ENCODE measurements around the gene CLSTN1.
"Not testable (repeated sequence)": the region's sequence is repeated elsewhere in the genome, so short reads cannot be mapped to it uniquely, and the experiment has no call there.

CLSTN1 gene

GRCh38 chr1:9763914-9764313 is 59.9 kb downstream of the CLSTN1 start:
- Mint-ChIP-seq H3K4me3 (no peak overlapping the region), H3K36me3 (peaks cover 11% of the 10 kb centered on the region), H3K9me3 (no peaks in the 10 kb centered on the region), H3K27me3 (no peaks in the 10 kb centered on the region), H3K4me1 (peaks cover 18% of the 10 kb centered on the region), H3K27ac (peak overlapping the region; percentile 4)
- no peak for DNase-seq (ENCODE audit: low spot score in 2 of 2)
- ATAC-seq (ENCODE audit: low read depth), result no peak

DNA sequence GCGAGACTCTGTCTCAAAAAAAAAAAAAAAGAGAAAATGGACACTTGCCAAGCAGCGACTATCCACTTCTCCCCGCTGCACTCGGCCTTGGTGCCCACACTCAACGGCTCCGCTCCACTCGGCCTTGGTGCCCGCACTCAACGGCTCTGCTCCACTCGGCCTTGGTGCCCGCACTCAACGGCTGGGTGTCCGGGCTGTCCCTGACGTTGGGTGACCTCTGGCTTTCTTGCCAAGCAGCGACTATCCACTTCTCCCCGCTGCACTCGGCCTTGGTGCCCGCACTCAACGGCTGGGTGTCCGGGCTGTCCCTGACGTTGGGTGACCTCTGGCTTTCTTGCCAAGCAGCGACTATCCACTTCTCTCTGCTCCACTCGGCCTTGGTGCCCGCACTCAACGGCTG is 61.3 kb downstream of the CLSTN1 start:
- not testable (repeated sequence) for H3K9me3 Mint-ChIP-seq; ATAC-seq (ENCODE audit: low read depth); H3K27ac Mint-ChIP-seq; H3K27me3 Mint-ChIP-seq; DNase-seq (ENCODE audit: low spot score in 2 of 2); H3K4me3 Mint-ChIP-seq
- peaks cover 11% of the 10 kb centered on the region for H3K36me3 Mint-ChIP-seq
- peaks cover 12% of the 10 kb centered on the region for H3K4me1 Mint-ChIP-seq

GRCh38 chr1:9761855-9762254 is 61.9 kb downstream of the CLSTN1 start:
- Mint-ChIP-seq H3K9me3 (no peaks in the 10 kb centered on the region), H3K36me3 (peaks cover 11% of the 10 kb centered on the region), H3K4me1 (peaks cover 12% of the 10 kb centered on the region), H3K27ac (no peak overlapping the region), H3K4me3 (no peak overlapping the region), H3K27me3 (no peaks in the 10 kb centered on the region)
- no peak for ATAC-seq (ENCODE audit: low read depth)
- no peak for DNase-seq (ENCODE audit: low spot score in 2 of 2)

- H3K4me3 Mint-ChIP-seq, result no peak overlapping the region
- peak overlapping the region; percentile 35 for H3K27ac Mint-ChIP-seq
- ATAC-seq (ENCODE audit: low read depth) (no peak), DNase-seq (ENCODE audit: low spot score in 2 of 2) (no peak)
- no peaks in the 10 kb centered on the region for H3K9me3 Mint-ChIP-seq
- peaks cover 12% of the 10 kb centered on the region for H3K4me1 Mint-ChIP-seq
- no peaks in the 10 kb centered on the region for H3K27me3 Mint-ChIP-seq
- peaks cover 11% of the 10 kb centered on the region for H3K36me3 Mint-ChIP-seq
Measured at GRCh38 chr1:9760824-9761223, 62.9 kb downstream of the CLSTN1 start.

GRCh38 chr1:9759939-9760338 is 63.8 kb downstream of the CLSTN1 start:
- H3K9me3 Mint-ChIP-seq, result no peaks in the 10 kb centered on the region
- no peaks in the 10 kb centered on the region for H3K27me3 Mint-ChIP-seq
- no peak for DNase-seq (ENCODE audit: low spot score in 2 of 2)
- H3K4me3 Mint-ChIP-seq, result no peak overlapping the region
- no peak for ATAC-seq (ENCODE audit: low read depth)
- H3K27ac Mint-ChIP-seq, result no peak overlapping the region
- H3K36me3 Mint-ChIP-seq, result peaks cover 11% of the 10 kb centered on the region
- peaks cover 12% of the 10 kb centered on the region for H3K4me1 Mint-ChIP-seq

DNA sequence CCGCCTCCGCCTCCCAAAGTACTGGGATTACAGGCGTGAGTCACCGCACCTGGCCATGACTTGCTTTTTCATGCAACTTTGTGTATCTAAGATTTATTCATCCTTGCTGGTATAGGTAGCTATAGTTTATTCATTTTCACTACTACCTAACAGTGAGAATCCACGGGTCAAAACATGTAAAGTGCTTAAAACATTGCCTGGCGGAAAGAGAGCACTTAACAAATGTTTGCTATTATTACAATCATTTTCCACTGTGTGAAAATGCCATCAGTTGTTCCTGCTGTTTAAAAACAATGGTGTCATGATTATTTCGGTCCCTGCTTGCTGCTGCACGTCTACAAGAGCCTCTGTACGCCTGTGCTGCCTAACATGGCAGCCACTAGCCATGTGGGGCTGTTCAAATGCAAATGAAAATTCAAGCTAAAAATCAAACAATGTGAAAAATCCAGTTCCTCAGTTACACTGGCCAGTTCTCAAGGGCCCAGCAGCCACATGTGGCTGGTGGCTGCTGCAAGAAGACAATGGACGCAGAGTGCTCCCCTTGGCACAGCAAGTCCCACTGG is 65.1 kb downstream of the CLSTN1 start:
- Mint-ChIP-seq H3K4me1 (peaks cover 9% of the 10 kb centered on the region), H3K36me3 (peaks cover 8% of the 10 kb centered on the region), H3K27me3 (no peaks in the 10 kb centered on the region), H3K4me3 (no peak overlapping the region), H3K27ac (no peak overlapping the region), H3K9me3 (no peaks in the 10 kb centered on the region)
- DNase-seq (ENCODE audit: low spot score in 2 of 2) (no peak), ATAC-seq (ENCODE audit: low read depth) (no peak)

DNA sequence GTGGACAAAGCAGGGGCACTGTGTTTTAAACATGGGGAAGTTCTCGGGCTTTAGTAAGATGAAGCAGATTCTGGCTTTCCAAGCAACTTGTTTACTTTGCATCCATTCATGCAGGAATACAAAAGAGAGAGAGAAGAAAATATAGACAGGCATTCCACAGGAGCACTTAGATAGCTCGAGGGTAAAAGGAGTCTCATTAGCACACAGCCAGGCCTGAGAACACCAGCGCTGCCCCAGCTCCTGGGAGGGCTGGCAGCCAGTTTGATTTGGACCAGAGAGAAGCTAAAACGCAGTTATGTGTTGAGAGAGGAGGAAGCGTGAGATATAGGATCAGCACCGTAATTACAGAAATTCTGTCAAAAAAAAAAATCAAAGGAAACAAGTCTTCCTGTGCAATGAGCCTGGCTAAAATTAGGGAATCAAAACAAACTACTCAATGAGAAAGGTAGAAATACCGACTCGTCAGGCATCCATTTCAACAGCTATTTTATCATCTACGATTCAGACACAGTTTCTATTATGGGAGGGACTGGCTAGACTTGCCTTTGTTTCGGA is 68.2 kb downstream of the CLSTN1 start:
- ATAC-seq (ENCODE audit: low read depth) (no peak), DNase-seq (ENCODE audit: low spot score in 2 of 2) (no peak)
- Mint-ChIP-seq H3K9me3 (no peaks in the 10 kb centered on the region), H3K4me1 (no peaks in the 10 kb centered on the region), H3K36me3 (peaks cover 11% of the 10 kb centered on the region), H3K4me3 (no peak overlapping the region), H3K27me3 (no peaks in the 10 kb centered on the region), H3K27ac (no peak overlapping the region)

DNA sequence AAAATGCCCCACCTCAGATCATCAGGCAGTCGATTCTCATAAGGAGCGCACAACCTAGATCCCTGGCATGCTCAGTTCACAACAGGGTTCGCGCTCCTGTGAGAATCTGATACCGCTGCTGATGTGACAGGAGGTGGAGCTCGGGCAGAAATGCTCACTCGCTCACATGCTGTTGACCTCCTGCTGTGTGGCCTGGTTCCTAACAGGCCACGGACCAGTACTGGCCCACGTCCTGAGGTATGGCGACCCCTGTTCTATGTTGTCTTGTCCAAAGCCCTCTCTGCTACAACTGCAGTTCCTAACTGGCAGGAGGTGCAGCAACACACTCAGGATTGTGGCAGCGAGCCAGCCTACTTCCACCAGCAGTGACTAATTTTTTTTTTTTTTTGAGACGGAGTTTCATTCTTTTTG is 70.6 kb downstream of the CLSTN1 start:
- Mint-ChIP-seq H3K4me3 (no peak overlapping the region), H3K27me3 (no peaks in the 10 kb centered on the region), H3K36me3 (peaks cover 19% of the 10 kb centered on the region), H3K4me1 (no peaks in the 10 kb centered on the region), H3K27ac (no peak overlapping the region), H3K9me3 (no peaks in the 10 kb centered on the region)
- no peak for DNase-seq (ENCODE audit: low spot score in 2 of 2)
- no peak for ATAC-seq (ENCODE audit: low read depth)

- H3K9me3 Mint-ChIP-seq, result no peaks in the 10 kb centered on the region
- H3K4me3 Mint-ChIP-seq, result no peak overlapping the region
- ATAC-seq (ENCODE audit: low read depth), result no peak
- H3K27me3 Mint-ChIP-seq, result no peaks in the 10 kb centered on the region
- no peak overlapping the region for H3K27ac Mint-ChIP-seq
- no peak for DNase-seq (ENCODE audit: low spot score in 2 of 2)
- no peaks in the 10 kb centered on the region for H3K4me1 Mint-ChIP-seq
- H3K36me3 Mint-ChIP-seq, result peaks cover 21% of the 10 kb centered on the region
Measured at GRCh38 chr1:9751971-9752370, 71.8 kb downstream of the CLSTN1 start.

DNA sequence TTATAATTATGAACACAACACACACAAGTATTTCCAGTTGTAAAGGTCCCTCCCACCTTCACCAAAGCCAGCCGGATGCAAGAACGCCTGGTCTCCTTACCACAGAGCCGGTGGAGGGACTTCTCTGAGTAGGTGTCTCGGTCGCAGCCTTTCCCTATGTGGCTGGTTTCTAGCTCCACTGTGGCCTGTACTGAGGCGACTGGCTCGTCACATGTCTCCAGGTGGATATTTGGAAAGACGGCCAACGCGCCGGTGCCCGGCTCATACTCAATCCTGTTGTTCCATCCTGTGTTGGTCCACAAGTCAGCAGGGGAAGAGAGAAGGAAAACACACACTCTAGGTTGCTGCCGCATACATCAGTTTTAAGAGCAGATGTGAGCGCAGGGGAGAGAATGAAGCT is 74.4 kb downstream of the CLSTN1 start:
- no peaks in the 10 kb centered on the region for H3K4me1 Mint-ChIP-seq
- H3K4me3 Mint-ChIP-seq, result no peak overlapping the region
- ATAC-seq (ENCODE audit: low read depth), result no peak
- H3K27ac Mint-ChIP-seq, result no peak overlapping the region
- DNase-seq (ENCODE audit: low spot score in 2 of 2), result no peak
- no peaks in the 10 kb centered on the region for H3K27me3 Mint-ChIP-seq
- H3K36me3 Mint-ChIP-seq, result peaks cover 21% of the 10 kb centered on the region
- H3K9me3 Mint-ChIP-seq, result no peaks in the 10 kb centered on the region

GRCh38 chr1:9748391-9748790 is 75.4 kb downstream of the CLSTN1 start:
- not testable (repeated sequence) for H3K27me3 Mint-ChIP-seq; DNase-seq (ENCODE audit: low spot score in 2 of 2); ATAC-seq (ENCODE audit: low read depth); H3K9me3 Mint-ChIP-seq; H3K4me3 Mint-ChIP-seq; H3K4me1 Mint-ChIP-seq
- Mint-ChIP-seq H3K36me3 (peaks cover 25% of the 10 kb centered on the region), H3K27ac (peak overlapping the region; percentile 2)

DNA sequence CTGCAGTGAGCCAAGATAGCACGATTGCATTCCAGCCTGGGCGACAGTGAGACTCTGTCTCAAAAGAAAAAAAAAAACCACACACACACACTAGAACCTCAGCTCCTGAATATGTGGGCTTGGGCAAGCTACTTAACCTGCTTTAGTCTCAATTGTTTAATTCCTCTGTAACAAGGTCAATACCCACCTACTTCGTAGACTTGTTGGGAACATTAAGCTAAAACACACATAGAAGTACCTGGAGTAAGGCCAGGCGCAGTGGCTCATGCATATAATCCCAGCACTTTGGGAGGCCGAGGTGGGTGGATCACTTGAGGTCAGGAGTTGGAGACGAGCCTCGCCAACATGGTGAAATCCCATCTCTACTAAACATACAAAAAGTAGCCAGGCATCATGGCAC is 77.1 kb downstream of the CLSTN1 start:
- H3K4me1 Mint-ChIP-seq, result no peaks in the 10 kb centered on the region
- H3K9me3 Mint-ChIP-seq, result no peaks in the 10 kb centered on the region
- peaks cover 24% of the 10 kb centered on the region for H3K36me3 Mint-ChIP-seq
- no peak for DNase-seq (ENCODE audit: low spot score in 2 of 2)
- no peak for ATAC-seq (ENCODE audit: low read depth)
- no peak overlapping the region for H3K4me3 Mint-ChIP-seq
- H3K27ac Mint-ChIP-seq, result no peak overlapping the region
- no peaks in the 10 kb centered on the region for H3K27me3 Mint-ChIP-seq

DNA sequence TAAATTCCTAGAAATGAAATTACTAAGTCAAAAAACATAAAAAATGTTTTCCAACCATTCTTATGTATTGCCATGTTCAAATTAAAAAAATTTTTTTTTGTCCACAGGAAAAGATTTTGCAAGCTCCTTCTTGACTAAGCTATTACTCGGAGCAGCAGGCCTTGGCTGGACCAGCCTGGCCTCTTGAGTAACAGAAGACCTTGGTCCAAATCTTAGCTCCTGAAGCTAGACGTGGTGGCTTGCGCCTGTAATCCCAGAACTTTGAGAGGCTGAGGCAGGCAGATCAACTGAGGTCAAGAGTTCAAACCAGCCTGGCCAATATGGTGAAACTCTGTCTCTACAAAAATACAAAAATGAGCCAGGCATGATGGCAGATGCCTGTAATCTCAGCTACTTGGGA is 77.6 kb downstream of the CLSTN1 start:
- no peak for ATAC-seq (ENCODE audit: low read depth)
- Mint-ChIP-seq H3K36me3 (peaks cover 21% of the 10 kb centered on the region), H3K4me1 (no peaks in the 10 kb centered on the region), H3K27ac (no peak overlapping the region), H3K27me3 (no peaks in the 10 kb centered on the region), H3K4me3 (no peak overlapping the region), H3K9me3 (no peaks in the 10 kb centered on the region)
- DNase-seq (ENCODE audit: low spot score in 2 of 2), result no peak

DNA sequence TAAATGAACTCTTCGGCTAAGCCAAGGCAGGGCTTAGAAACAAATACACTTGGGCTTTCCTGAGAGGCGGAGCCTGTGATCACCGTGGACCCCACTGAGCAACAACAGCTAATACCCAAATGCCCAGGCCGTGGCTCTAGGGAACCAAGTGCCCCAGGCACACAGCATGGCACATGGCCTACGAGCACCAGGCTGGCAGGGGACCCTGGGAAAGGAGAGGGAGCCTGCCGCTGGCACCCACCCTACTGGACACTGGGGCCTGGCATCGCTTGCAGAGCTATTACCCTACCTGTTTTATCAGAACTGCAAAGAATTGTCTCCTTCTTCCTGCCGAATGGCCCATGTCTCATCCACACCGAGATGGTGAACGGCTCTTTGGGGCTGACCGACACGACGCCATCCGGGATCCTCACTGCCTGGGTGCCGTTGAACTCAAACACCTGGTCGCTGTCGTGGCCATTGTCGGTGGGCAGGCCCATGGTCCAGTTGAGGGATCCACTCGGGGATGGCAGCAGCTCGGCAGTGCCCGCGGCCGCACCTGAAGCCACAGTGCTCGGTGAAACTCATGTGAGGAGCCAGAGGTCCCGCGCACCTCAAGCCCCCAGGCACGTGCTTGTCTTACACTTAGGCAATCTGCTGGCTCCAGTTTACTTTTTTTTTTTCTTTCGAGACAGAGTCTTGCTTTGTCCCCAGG is 79.5 kb downstream of the CLSTN1 start:
- no peak overlapping the region for H3K27ac Mint-ChIP-seq
- H3K36me3 Mint-ChIP-seq, result peaks cover 20% of the 10 kb centered on the region
- DNase-seq (ENCODE audit: low spot score in 2 of 2) (no peak), ATAC-seq (ENCODE audit: low read depth) (no peak)
- H3K4me3 Mint-ChIP-seq, result no peak overlapping the region
- H3K4me1 Mint-ChIP-seq, result no peaks in the 10 kb centered on the region
- H3K27me3 Mint-ChIP-seq, result no peaks in the 10 kb centered on the region
- H3K9me3 Mint-ChIP-seq, result no peaks in the 10 kb centered on the region

- H3K4me3 Mint-ChIP-seq, result no peak overlapping the region
- peaks cover 14% of the 10 kb centered on the region for H3K36me3 Mint-ChIP-seq
- DNase-seq (ENCODE audit: low spot score in 2 of 2), result no peak
- no peaks in the 10 kb centered on the region for H3K9me3 Mint-ChIP-seq
- H3K27me3 Mint-ChIP-seq, result no peaks in the 10 kb centered on the region
- H3K27ac Mint-ChIP-seq, result no peak overlapping the region
- ATAC-seq (ENCODE audit: low read depth), result no peak
- H3K4me1 Mint-ChIP-seq, result peaks cover 13% of the 10 kb centered on the region
Measured at GRCh38 chr1:9737671-9738070, 86.1 kb downstream of the CLSTN1 start.
